Stimulated activated CD4-positive, alpha-beta T cell treated with anti-CD3 and anti-CD28 coated beads, Interleukin-15, amount 100 ng/mL, for 48 hours (primary cell): ENCODE measurements around the gene EIF4A3.
"Not testable (repeated sequence)": the region's sequence is repeated elsewhere in the genome, so short reads cannot be mapped to it uniquely, and the experiment has no call there.

Experiments used
- DNase-seq, 2 donors: peaks; one replicate each; pipeline ENCODE4 v3.0.0-alpha.2; 2020; ENCODE audit warnings: low read depth in 2 of 2

EIF4A3 gene

GRCh38 chr17:80101011-80101945, 45.6 kb downstream of the EIF4A3 start, which contains the start of gene GAA:
Gene GAA, plus strand, starts transcription at chr17:80101581. Its CDS starts 3,006 bp downstream, at chr17:80104587.
- DNase-seq: peak; percentile 66 to 81

- DNase-seq: no peak
Observed at GRCh38 chr17:80100035-80100323, 46.9 kb downstream of the EIF4A3 start.

DNA sequence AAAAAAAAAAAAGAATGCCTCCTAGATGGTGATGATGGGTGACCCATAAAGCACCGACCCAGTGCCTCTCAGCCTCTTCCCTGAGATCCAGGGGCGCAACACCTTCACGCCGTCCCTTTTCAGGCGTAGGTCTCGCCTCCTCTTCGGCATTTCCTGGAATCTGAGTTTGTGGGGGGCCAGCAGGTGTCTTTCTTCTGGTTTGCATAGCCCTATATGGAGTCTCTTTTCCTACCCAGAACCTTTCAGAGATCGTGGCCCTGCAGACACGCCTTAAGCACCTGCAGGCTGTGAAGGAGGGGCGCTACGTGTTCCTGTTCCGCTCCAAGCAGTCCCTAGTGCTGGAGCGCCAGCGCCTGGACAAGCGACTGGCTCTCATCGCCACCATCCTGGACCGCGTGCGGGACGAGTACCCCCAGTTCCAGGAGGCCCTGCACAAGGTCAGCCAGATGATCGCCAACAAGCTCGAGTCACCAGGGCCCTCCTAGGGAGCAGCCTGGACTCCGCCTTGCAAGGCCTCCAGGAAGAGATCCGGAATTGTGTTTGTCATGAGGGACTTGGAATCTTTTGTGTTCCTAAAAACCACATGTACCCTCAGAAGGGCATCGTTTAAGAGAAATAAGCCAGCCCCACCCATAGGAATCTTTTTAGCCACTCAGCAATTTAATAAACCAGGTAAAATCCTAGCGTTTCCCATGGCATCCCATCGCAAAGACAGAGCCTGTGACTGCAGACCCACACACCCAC, 47.5 kb downstream of the EIF4A3 start:
- DNase-seq: no peak

DNA sequence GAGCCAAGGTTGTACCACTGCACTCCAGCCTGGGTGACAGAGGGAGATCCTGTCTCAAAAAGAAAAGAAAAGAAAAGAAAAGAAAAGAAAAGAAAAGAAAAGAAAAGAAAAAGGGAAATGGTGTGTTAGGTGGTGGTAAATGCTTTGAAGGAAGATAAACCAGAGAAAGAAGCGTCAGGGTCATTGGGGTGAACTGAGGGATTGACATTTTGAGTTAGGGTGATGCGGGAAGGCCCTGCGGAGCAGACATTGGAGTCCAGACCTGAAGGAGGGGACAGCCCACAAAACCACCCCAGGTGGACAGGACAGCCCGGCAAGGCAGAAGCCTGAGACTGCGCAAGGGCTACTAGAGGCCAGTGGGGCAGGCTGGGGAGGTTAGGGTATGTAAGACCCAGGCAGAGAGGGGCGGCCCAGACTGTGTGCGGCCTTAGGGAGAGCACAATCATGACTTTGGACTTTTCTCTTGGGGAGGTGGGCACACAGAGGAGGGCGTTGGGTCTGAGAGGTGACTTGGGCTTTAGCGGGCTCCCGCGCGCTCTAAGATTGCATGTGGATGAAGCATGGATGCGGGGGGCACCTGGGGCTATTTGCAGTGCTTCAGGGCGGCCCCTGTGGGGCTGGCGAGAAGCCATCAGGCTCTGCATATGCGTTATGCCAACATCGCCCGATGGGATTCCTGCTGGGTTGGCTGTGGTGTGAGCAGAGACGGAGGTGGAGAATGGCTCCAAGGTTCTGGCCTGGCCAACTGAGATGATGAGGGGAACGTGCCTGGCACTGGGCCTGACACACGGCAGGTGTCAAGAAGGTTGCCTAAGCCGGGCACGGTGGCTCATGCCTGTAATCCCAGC, 48.9 kb downstream of the EIF4A3 start:
- DNase-seq: no peak

DNA sequence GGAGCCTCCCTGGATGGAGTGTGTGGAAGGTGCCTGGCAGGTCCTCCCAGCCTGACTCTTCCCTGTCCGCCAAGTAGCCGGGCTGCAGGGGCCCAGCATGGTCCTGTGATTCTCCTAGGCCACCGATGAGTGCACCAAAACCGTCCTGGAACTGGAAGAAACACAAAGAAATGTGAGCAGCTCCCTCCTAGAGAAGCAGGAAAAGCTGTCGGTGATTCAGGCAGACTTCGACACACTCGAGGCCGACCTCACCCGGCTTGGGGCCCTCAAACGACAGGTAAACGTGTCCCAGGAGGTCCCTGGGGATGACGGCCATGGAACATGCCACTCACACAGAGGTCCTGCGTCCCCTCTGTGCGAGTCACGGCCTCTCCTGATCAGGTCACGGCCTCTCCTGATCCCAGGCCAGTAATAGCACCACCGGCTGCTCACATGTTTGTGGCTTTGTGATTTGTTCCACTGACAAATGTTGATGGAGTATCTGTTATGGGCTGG, 49.8 kb downstream of the EIF4A3 start:
- DNase-seq: no peak

DNA sequence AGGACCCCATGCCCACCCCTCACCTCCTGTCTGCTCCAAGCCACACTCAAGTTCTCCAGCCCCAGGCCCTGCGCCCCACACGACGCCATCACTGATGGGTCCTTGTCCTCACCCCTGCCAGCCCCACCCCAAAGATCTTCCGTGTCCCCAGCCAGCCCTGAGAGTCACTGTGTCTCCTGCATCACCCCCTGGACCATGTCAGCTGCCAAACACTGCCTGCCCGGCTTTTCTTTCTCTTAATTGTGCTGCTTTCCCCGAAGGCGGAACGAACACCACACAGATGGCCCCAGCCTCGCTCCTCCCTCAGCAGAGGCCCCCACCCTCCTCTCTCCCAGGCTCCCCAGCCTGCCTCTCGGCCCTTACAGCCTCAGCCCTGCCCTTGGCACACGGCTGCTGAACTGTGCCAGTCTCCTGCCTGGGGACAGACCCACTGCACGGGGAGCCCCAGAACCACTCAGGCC, 50.3 kb downstream of the EIF4A3 start:
- DNase-seq: no peak

DNA sequence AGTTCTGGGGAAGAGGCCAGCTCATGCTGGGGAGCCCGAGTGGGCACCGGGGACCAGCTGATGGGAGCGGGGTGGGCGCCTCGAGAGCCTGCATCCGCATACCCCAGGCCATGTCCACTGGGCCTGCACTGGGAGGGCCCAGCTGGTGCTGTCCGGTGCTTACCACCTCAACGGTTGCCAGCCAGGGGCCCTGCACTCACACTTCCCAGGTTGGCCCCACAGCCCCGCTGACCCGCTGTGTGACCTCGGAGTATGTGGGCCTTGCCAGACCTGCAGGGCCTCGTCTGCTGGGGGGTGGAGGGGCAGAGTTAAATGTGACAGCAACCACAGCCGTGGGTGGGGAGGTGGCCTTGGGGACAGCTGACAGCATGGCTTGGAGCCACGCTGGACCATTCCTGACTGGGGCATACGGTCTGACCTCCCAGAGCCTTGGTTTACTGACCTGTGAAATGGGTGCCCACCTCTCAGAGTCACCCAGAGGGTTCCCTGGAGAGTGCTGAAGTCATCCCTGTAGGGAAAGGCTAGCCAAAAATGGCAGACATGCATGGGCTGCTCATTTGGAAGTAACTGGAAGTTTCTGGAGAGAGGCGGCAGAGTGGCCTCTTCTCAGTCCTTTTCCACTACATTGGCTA, 51.0 kb downstream of the EIF4A3 start:
- DNase-seq: no peak

DNA sequence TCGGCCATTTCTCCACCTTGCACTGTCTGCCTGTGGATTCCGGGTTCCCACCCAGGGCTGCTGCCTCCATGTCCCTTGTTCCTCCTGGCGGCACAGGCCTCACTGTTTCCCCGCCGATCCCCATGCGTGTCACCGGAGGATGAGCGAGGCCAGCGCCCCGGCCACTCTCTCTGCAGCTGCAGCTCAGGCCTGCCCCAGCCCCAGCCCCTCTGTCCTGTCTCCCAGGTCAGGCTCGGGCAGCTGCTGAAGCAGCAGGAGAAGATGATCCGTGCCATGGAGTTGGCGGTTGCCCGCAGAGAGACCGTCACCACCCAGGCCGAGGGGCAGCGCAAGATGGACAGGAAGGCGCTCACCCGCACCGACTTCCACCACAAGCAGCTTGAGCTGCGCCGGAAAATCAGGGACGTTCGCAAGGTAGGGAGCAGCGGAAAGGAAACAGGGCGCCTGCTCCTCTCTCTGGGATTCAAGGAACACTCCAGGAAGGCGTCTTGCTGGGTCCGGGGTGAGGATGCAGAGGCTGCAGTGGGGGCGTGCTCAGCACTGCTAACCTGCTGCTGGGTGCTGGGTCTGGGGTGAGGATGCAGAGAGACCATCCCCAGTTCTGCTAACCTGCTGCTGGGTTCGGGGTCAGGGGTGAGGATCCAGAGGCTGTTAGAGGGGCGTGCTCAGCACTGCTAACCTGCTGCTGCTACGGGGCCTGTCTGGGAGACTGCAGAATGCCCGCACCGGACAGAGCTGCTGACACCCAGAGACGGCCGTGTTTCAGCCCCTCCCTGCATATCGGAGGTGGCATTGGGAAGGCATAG, 51.7 kb downstream of the EIF4A3 start:
- no peak for DNase-seq

GRCh38 chr17:80092959-80093358, 54.0 kb downstream of the EIF4A3 start:
- DNase-seq: no peak

DNA sequence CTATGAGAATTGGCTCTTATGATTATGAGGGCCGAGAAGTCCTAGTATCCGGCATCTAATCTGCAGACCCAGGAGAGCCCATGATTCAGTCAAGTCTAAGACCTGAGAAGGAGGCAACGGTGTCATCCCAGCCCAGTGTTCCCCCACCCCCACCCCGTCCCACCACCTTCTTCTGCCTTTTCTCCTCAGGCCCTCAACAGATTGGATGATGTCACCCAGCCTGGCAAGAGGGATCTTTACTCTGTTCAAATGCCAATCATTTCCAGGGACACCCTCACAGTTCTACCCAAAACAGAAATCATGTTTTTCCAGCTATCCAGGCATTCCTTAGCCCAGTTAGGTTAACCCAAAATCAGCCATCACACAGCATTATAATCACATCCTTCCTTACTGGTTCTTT, 55.6 kb downstream of the EIF4A3 start:
- no peak for DNase-seq

DNA sequence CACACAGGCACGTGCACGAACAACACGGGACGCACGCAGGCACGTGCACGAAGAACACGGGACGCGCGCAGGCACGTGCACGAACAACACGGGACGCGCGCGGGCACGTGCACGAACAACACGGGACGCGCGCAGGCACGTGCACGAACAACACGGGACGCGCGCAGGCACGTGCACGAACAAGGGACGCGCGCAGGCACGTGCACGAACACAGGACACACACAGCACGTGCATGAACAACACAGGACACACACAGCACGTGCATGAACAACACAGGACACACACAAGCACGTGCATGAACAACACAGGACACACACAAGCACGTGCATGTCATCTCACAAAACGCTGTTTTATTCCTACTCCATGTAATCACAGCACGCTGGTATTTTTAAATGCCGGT, 56.8 kb downstream of the EIF4A3 start:
- DNase-seq: not testable (repeated sequence)

- DNase-seq: no peak
Observed at GRCh38 chr17:80089762-80090161, 57.2 kb downstream of the EIF4A3 start.

DNA sequence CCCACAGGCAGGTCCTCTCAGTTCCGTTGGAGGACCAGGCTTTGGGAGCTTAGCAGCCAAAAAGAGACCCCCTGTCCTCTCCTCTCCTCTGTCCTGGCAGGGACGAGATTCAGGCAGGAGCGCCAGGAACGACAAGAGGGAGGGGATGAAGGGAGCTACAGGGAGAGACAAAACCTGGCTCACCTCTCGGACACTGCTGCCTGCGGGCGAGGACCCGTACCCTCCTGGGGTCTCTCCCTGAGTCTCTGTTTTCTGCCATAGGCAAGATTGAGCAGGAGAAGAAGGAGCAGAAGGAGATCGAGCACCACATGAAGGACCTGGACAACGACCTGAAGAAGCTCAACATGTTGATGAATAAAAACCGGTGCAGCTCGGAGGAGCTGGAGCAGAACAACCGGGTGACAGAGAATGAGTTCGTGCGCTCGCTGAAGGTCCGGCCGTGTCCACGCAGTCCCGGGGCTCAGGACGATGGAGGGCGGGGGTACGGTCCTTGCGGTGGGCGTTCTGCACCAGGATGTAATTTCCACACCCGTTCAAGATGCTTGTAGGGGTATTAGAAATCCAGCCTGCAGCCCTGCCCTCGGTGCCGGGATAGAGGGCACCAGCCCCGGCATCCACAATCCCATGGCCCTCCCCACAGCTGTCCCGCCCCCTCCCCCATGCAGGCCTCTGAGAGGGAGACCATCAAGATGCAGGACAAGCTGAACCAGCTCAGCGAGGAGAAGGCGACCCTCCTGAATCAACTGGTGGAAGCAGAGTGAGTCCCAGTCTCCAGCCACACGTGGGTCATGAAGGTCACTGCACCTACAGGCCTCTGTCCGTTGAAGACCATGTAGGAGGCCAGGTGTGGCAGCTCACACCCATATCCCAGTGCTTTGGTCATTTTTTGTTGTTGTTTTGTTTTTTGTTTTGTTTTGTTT, 59.3 kb downstream of the EIF4A3 start:
- DNase-seq: no peak

DNA sequence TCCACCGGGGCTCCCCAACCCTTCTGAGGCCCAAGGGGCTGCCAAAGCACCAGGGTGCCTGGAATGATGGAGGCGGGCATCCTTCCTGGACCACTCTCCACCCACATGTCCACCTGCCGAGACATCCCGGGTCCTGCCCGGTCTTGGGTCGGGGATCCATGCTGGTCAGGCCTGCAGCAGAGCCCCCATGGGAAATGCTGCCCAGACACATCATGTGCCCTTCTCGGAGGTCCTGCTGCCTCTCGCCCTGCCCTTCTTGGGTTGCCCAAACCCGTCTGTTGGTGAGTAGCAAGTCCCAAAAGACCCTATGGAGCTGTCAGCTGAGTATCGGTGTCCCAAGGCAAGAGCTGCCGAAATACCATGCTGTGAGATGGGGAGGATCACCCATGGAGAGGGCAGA, 60.3 kb downstream of the EIF4A3 start:
- no peak for DNase-seq

DNA sequence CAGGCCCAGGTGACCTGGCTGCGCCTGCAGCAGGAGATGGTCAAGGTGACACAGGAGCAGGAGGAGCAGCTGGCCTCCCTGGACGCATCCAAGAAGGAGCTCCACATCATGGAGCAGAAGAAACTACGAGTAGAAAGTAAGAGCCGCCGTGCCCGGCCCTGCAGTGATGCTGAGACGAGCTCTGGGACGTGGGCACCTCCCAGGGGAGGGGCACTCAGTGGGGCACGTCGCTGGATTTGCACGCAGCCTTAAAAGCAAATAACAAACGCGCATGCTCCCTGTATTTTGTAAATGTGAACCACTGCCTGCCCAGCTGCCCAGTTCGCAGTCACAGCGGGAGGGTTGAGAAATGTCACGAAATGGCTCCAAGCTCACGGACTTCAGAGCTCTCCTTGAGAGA, 60.8 kb downstream of the EIF4A3 start:
- DNase-seq: no peak

DNA sequence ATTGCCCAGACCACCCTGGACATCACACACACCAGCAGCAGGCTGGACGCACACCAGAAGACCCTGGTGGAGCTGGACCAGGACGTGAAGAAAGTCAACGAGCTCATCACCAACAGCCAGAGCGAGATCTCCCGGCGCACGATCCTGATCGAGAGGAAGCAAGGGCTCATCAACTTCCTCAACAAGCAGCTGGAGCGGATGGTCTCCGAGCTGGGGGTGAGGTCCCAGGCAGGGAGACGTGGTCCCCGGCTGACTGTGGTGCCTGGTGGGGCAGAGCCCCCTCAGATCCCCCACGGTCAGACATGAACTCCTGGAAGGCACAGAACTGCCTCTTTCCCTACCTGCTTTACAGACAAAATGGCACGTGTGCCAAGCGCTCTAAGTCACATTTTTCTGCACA, 62.2 kb downstream of the EIF4A3 start:
- no peak for DNase-seq
